Skeletal muscle cell (primary cell): Measurements from ENCODE around the gene FAM171A1.
"Not testable (repeated sequence)": the region's sequence is repeated elsewhere in the genome, so short reads cannot be mapped to it uniquely, and the experiment has no call there.

Experiments
- DNase-seq: peaks from one replicate; pipeline ENCODE4 v3.0.0-alpha.2; 2010; ENCODE audit warnings: low read depth
- H3K4me3 ChIP-seq: 2 replicates; pipeline ENCODE4 v1.5.1; 2011; ENCODE audit warnings: low read depth, mild to moderate bottlenecking, control low read depth, low read length, moderate library complexity

FAM171A1 gene

DNA sequence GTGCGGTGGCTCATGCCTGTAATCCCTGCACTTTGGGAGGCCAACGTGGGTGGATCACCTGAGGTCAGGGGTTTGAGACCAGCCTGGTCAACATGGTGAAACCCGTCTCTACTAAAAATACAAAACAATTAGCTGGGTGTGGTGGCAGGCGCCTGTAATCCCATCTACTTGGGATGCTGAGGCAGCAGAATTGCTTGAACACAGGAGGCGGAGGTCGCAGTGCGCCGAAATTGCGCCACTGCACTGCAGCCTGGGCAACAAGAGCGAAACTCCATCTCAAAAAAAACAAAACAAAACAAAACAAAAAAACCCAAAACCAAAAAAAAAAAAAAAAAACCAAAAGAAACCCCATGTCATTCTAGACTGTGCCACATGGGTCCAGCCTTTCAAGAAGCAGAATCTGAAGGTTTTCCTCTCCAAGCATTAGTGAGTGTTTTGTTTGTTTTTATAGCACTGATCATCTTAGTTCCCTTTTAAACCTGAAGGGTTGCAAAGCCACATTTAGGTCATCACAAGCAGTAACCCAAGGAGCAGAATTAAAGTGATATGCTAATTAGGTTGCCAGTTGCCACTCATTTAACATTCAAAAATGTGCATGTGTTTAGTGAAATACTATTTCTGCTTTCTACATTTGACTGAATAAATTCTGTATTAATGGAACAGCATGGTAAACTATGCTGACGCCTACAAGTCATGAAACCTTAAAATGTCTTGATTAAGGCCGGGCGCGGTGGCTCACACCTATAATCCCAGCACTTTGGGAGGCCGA lies 68.7 kb downstream of the FAM171A1 start:
- DNase-seq, H3K4me3 ChIP-seq: not testable (repeated sequence)

DNA sequence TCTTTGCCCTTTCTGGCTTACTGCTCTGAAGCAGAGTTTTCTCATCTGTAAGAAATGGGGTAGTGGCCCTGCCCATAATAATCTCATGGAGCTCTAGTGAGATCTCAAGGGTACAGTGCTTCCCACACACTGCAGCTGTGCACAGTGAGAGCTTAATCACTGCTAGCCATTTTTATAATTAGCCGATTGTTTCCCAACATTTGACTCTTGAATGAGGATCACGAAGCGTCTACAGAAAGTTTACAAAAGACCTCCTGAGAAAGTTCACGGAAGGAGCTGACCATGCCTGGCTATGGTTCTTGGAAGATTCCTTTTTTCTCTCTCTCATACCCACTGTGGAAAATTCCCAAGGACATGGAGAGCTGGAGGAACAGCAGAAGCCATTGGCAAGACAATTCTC lies 70.4 kb downstream of the FAM171A1 start:
- no peak for DNase-seq
- no peak overlapping the region for H3K4me3 ChIP-seq

DNA sequence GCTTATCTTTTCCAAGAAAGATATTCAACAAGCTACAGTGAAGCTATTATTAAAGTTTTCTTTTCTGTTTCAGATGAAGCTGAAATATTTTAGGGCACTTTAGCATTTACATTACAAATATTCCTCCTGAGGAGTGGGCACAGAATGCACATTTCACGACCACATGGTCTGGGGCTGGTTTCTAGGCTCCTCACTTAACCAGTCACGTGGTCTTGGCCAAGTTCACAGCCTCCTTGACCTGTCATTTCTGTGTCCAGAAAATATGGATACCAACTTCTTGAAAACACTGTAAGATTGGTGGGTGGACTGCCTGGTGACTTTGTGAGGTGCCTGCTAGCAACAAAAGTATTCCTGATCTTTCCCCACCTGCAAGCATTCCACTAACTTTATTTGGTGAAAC lies 70.9 kb downstream of the FAM171A1 start:
- H3K4me3 ChIP-seq: no peak overlapping the region

DNA sequence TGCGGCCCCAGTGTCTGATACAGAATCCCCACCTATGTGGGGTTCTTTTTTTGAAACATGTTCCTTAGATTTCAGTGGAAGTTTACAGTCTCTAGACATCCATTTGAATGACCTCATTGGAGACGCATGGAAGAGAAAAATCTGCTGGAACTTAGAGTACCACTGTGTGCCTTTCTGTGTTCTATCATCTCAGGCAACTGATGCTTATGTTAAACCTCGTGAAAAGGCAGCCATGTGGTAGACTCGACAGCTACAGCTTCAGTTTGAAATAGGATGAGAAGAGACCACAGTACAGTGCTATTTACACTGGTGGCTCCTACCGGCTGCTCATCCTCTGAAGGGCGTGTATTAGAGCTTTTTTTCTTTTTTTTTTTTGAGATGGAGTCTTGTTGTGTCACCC lies 74.4 kb downstream of the FAM171A1 start:
- no peak overlapping the region for H3K4me3 ChIP-seq
- DNase-seq: no peak

More for the DNA sequence above, 70.9 kb downstream of the FAM171A1 start:
- no peak for DNase-seq

DNA sequence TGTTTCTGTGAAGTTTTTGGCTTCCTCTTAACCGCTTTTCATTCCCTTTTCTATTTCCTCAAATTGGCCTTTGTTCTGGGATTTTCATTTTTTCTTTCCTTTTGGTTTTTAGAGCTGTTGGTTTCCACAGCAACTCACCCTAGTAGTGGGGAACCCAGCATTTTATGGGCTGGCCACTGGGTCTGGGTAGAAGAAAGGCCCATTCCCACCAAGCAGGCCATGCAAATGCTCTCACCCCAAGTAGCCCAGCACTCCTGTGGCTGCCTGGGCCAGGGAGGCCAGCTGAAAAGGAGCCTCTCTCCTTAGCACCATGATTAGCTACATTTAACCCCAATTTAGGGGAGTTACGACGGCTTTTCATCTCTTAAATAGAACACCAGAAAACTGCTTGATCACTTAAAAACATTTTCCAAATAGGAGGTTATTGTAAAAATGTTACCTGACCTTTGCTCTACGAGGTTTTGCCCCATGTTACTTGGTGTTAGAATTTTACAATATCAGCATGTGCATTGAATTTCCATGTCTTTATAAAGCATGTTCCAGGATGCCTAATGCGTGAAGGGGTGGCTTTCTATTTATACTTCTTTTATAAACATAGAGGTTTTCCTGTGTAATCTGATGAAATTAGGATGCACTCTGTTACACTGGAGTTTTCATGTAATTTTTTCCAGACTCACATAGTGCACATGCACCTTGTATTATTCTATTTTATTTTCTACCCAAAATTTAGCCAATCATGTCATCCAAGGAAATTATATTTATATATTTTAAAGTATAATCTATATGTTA lies 75.4 kb downstream of the FAM171A1 start:
- no peak for DNase-seq
- H3K4me3 ChIP-seq: no peak overlapping the region

DNA sequence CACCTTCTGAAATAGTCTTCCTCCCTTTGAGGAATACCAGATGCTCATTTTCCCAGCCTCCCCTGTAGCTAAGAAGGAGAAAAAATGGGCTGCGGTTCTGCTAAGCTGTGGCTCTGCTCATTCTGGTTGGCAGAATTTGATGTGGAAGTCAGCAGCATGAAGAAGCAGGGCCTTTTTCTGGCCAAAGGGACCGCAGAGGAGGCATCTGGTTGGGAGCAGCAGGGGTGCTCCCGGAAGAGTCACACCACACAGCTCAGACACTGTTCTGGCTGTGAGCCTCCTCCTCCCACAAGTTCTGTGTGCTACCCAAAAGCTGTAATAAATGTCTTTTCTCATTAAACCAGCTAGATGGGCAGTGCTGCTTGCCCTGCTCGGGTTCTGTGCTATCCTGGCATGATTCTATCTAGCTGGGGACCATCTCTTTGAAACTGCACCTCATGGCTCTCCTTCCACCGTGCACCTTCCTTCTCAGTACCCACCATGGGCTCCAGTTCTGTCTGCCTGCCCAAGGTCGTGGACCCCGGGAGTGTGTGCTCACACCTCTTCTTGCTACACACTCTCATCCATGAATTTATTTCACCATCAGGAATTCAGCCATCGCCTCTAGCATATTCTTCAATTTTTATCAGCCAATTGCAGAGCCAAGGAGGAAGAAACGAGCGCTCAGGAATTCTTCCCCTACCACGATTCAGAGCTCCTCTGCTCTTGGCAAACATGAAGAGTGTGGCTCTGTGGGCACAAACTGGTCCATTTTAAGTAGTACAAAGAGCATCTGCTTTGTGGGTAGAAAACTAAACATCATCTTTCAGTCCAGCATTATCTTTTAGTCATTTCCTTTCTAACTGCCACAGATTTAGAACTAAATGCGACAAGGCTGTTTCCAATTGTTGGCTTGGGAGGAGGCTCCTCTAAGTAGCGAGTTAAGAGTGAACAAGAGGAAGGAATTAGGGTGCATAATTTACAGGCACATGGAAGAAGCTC lies 76.9 kb downstream of the FAM171A1 start:
- no peak overlapping the region for H3K4me3 ChIP-seq
- DNase-seq: no peak

DNA sequence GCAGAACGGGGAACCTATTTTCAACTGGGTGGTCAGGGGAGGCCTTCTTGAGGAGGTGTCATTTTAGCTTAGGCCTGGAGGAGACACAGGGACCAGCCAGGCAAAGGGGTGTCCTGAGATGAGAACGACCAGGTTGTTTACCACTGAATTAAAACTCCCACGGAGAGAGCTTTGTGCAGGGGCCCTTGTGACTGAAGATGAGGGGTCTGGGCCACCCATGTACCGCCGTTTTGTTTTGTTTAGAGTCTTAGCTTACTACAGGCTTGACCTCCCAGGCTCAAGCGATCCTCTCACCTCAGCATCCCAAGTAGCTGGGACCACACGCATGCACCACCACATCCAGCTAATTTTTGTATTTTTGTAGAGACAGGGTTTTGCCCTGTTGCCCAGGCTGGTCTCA lies 80.4 kb downstream of the FAM171A1 start:
- DNase-seq: no peak
- H3K4me3 ChIP-seq: no peak overlapping the region

DNA sequence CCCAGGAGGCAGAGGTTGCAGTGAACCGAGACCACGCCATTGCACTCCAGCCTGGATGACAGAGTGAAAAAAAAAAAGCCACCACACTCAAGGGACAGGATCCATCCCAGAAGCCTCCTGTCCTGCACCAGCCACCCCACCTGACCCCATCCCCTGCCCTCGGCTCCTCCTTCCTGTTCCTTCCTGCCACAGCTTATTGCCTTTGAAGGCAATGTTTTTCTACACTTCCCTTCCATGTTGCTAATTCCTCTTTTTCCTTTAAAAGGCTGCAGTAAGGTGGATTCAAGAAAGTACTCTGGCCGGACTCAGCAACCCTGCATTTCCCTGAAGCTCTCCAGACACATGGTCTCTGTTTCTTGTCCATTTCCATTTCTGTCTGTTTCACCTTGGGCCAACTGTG lies 80.9 kb downstream of the FAM171A1 start:
- H3K4me3 ChIP-seq: no peak overlapping the region
- DNase-seq: no peak

DNA sequence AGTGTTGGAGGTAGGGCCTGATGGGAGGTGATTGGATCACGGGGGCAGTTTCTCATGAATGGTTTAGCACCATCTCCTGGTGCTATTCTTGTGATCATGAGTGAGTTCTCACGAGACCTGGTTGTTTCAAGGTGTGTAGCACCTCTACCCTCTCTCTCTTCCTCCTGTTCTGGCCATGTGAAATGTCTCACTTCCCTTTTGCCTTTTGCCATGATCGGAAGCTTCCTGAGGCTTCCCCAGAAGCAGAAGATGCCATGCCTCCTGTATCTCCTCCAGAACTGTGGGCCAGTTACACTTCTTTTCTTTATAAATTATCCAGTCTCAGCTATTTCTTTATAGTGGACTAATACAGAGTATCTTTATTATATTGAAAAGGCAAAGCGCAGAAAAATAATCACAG lies 90.1 kb downstream of the FAM171A1 start:
- no peak overlapping the region for H3K4me3 ChIP-seq
- DNase-seq: no peak

DNA sequence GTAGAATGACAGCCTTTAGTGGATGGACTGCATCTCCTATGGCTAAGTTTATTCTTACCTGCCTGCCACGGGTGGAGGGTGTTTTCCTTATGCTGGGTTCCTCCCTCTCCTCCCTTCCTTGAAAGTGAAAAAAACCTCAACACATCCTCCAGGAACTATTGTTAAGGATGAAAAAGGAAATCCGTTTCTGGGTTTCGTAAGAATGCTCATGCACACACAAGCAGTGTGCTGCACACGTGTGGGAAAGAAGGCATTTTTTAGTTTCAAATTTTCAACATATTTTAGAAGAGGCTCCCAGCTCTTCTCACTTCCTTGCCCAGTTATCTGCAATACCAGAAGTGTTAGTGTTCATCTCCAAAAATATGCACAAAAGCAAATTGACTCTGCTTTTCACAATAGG lies 90.6 kb downstream of the FAM171A1 start:
- H3K4me3 ChIP-seq: no peak overlapping the region
- no peak for DNase-seq

DNA sequence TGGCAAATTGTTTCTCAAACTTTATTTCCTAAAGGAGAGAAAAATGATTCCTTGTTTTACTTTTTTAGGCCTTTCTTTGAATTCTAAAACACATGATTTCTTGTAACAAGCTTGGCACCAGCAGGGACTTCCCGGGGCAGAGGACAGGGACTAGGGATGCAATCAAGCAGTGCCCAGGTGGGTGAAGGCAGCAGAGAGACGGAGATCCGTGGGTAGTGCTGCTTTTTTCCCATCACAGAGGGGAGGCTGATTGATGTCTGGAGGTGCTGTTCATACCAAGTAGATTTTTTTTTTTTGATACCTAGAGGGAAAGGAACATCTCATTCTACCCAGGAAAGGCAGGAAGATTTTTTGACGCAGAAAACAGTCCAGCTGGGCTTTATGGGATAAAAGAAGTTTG lies 91.9 kb downstream of the FAM171A1 start:
- H3K4me3 ChIP-seq: no peak overlapping the region
- no peak for DNase-seq

DNA sequence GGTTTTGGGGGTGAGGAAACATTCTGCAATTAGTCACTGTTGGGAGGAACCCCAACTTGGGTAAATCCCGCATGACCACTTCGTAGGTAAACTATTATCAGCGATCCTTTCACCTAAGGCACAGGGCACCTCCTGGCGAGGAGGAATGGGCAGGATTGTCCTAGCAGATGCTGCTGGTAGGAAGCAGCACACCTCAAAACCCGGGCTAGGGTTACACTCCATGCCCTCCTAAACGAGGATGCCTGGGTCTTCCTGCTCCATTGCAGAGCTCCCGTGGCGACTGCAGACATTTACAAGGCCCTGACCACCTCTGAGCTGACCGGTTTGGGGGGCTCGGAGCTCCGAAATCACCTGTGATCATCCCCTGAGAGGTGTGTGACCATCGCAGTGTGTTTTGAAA lies 92.3 kb downstream of the FAM171A1 start:
- DNase-seq: no peak
- no peak overlapping the region for H3K4me3 ChIP-seq

DNA sequence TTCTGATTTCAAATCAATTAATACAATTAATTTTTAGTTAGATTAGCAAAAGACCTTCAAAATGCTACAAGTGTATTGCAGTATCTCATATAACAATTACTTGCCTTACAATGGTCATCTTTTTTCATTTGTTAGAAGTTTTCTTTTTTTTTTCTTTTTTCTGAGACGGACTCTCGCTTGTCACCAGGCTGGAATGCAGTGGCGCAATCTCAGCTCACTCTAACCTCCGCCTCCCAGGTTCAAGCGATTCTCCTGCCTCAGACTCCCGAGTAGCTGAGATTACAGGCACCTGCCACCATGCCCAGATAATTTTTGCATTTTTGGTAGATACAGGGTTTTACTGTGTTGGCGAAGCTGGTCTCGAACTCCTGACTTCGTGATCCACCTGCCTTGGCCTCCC lies 95.0 kb downstream of the FAM171A1 start:
- not testable (repeated sequence) for H3K4me3 ChIP-seq, DNase-seq

DNA sequence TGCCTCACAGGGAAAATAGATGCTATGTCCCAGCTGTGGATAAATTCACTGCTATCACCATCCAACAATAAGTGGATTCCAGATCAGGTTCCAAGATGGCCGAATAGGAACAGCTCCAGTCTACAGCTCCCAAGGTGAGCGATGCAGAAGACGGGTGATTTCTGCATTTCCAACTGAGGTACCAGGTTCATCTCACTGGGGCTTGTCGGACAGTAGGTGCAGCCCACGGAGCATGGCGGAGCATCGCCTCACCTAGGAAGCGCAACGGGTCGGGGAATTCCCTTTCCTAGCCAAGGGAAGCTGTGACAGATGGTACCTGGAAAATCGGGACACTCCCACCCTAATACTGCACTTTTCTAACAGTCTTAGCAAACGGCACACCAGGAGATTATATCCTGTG lies 101.3 kb downstream of the FAM171A1 start:
- H3K4me3 ChIP-seq: not testable (repeated sequence)

DNA sequence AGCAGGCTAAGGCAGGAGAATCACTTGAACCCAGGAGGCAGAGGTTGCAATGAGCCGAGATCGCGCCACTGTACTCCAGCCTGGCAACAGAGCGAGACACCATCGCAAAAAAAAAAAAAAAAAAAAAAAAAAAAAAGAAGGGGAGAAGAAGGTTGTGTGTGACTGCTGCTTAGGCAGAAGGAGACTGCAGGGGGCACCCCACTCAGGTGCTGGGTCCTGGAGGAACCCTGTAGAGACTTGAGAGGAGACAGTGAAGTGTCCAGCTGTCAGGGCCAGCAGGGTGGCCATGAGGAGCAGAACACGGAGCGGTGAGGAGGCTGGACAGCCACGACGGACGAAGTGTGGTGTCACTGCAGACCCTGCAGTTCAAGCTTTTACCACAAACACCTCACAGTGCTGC lies 103.6 kb downstream of the FAM171A1 start:
- no peak for DNase-seq
- no peak overlapping the region for H3K4me3 ChIP-seq

More for the DNA sequence above, 101.3 kb downstream of the FAM171A1 start:
- DNase-seq: not testable (repeated sequence)

DNA sequence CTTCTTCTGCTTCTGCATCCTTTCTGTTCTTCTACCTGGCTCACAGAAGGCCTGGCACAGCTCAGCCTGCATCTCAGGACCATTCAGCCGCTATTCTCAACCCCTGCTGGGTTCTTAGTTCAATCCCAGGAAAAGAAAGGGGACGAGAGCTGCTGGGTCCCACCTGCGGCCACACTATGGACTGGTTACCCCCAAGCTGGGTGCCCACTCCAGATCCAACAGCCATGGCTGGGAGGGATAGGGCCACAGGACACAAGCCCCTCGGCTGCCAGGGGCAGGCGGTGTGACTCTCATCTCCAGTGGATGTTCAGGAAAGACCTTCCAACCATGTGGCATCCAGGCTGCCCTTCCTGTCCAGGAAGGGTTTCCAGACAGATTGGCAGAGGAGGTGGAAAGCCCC lies 105.0 kb downstream of the FAM171A1 start:
- DNase-seq: no peak
- no peak overlapping the region for H3K4me3 ChIP-seq

DNA sequence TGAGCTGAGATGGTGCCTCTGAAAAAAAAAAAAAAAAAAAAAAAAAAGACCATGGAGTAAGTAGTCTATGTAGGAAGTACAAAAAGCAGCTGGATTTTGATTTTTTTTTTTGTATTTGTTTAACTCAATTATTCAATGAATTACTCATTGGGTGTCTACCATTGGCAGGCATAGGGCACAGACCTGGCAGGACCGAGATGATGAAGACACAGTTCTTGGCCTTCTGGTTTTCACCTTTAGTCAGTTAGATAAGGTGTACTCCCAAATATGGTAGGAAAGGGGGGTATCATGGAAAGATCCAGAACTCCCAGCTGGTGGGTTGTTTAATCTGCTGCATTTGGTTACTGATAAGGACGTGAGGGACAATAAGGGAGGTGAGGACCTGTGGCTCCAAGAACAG lies 105.5 kb downstream of the FAM171A1 start:
- H3K4me3 ChIP-seq: no peak overlapping the region
- no peak for DNase-seq

DNA sequence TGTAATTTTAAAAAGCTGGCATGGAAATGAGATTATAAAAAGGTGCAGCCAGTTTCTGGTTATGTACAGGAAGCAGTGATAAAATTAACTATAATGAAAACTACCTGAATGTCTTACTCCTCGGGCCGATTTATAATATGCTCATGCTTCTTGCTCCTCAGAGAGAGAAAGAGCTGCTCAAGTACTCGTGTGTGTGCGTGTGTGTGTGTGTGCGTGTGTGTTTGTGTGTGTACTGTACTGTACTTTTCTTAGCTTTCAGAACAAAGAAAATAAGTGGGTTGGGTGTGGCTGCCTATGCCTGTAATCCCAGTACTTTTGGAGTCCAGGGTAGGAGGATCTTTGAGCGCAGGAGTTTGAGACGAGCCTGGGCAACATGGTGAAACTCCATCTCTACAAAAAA lies 106.0 kb downstream of the FAM171A1 start:
- peak; percentile 4 for DNase-seq

DNA sequence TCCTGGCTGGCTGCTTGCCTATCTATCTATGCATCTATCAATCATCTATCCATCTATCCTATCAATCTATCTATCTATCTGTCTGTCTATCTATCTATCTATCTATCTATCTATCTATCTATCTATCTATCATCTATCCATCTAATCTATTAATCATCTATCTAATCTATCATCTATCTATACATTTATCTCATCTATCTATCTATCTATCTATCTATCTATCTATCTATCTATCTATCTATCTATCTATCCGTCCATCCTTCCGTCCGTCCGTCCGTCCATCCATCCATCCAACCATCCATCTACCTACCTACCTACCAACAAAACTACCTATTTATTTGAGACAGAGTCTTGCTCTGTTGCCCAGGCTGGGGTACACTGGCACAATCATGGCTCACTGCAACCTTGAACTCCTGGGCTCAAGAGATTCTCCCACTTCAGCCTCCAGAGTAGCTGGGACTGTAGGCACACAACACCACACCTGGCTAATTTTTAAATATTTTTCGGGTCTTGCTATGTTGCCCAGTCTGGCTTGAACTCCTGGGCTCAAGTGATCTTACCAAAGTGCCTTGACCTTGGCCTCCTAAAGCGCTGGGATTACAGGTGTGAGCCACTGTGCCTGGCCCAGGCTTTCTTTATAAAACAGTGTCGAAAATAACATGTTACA lies 107.3 kb downstream of the FAM171A1 start:
- DNase-seq: no peak
- H3K4me3 ChIP-seq: no peak overlapping the region

More for the DNA sequence above, 106.0 kb downstream of the FAM171A1 start:
- no peak overlapping the region for H3K4me3 ChIP-seq
